Sigmoid colon (tissue), 7 donors: ENCODE measurements around the gene IL17RB. TPM values are rescaled to one million over a fixed set of nuclear protein-coding genes. Genes with fewer than 3 reads are reported as not detected.

Experiments used
- DNase-seq: peaks from one replicate; pipeline ENCODE4 v3.0.0-alpha.2; 2019
- H3K27ac ChIP-seq, 4 donors: fragments of 200-600 bp; sonication (generic); one replicate each; pipeline ENCODE4 v1.5.1; 2016 to 2019; ENCODE audit warnings: mild to moderate bottlenecking in 1 of 4
- H3K27me3 ChIP-seq, 3 donors: fragments of 200-600 bp; sonication (generic); one replicate each; pipeline ENCODE4 v1.5.1; 2019; ENCODE audit warnings: mild to moderate bottlenecking in 1 of 3
- H3K36me3 ChIP-seq, 4 donors: fragments of 200-600 bp; sonication (generic); one replicate each; pipeline ENCODE4 v1.5.1; 2016 to 2019
- H3K4me1 ChIP-seq, 4 donors: fragments of 200-600 bp; sonication (generic); one replicate each; pipeline ENCODE4 v1.5.1; 2017 to 2019
- H3K4me3 ChIP-seq, 4 donors: fragments of 200-600 bp; sonication (generic); one replicate each; pipeline ENCODE4 v1.5.1; 2017 to 2019; ENCODE audit warnings: mild to moderate bottlenecking in 2 of 4, moderate library complexity in 1 of 4
- H3K9me3 ChIP-seq, 4 donors: fragments of 200-600 bp in 3 of 4; sonication (generic) in 3 of 4; one replicate each; pipeline versions ENCODE4 v1.5.1 to v1.6.1; 2013 to 2019
- EP300 ChIP-seq, 4 donors: sonication (generic); formaldehyde crosslinking; IDR thresholded peaks; one replicate each; pipeline ENCODE4 v1.6.1; 2017; ENCODE audit warnings: antibody characterized with exemption in 4 of 4
- POLR2A ChIP-seq, 2 donors: fragments of 450-650 bp; IDR thresholded peaks; one replicate each; pipeline ENCODE4 v1.6.1; 2016; ENCODE audit warnings: antibody characterized with exemption in 2 of 2, mild to moderate bottlenecking in 2 of 2, moderate library complexity in 2 of 2
- POLR2AphosphoS5 ChIP-seq, 4 donors: sonication (generic); formaldehyde crosslinking; IDR thresholded peaks; one replicate each; pipeline ENCODE4 v1.6.1; 2017; ENCODE audit warnings: antibody characterized with exemption in 4 of 4
- WGBS, 2 donors: extraction: QIAGEN DNeasy Blood & Tissue Kit; methylation state at CpG; one replicate each; pipeline ENCODE4 v1.1.7; 2013; 5-methylcytosine and 5-hydroxymethylcytosine counted together
- intact Hi-C: fragments of 100-400 bp; cut with DNase I; formaldehyde crosslinking; loops from one replicate; pipeline ENCODE4 v1.15.1; 2023
- polyA plus RNA-seq, 3 donors: library from polyadenylated mRNA; stranded (reverse); fragments of 200-250 nt; gene quantifications; one replicate each; pipeline ENCODE4 v1.2.3, GENCODE V29; 2013
- total RNA-seq, 4 donors: library from RNA; depleted of rRNA; stranded (reverse); fragments of >200 nt; gene quantifications; one replicate each; pipeline ENCODE4 v1.1.0, GENCODE V29; 2016
- TF ChIP-seq, protein P1 (sequence below), 4 experiments: fragments of 450-650 bp in 3 of 4; fragments of 200-600 bp in 1 of 4; IDR thresholded peaks; one replicate each; pipeline ENCODE4 v1.5.1; 2016 to 2019; ENCODE audit warnings: antibody characterized with exemption in 4 of 4, mild to moderate bottlenecking in 3 of 4, moderate library complexity in 2 of 4
- donor health status: healthy with polysubstance abuse.
- donor health status: Bipolar disorder and iron deficiency.
- donor health status: healthy.

Gene IL17RB
- total and polyA plus RNA-seq, 7 donors: 1.1 to 9.0 (median 2.2) TPM

DNA sequence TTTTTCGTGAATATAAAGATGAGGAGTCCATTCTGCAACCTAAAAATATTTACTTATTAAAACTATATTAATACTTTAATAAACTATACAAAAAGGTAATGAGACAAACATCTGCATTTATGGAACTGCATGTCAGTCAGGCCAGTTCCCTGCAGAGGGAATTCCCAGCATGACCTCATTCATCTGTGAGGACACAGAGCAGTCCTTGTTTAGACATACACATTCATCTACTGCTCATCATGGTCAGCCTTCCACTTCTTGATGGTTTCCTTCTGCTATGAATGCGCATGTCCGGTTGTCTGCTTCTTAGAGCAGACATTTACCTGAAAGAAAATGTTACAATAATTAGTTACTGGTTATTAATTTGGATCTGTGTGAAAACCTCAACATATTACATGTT is 38.9 kb downstream of the IL17RB start:
- no peak overlapping the region for H3K4me3 ChIP-seq
- H3K9me3 ChIP-seq: no peaks in the 10 kb centered on the region
- peaks cover 4 to 52% (median 11%) of the 10 kb centered on the region in 4 donors for H3K36me3 ChIP-seq
- no peak for DNase-seq
- no peaks in the 10 kb centered on the region for H3K27me3 ChIP-seq
- WGBS, 2 donors: 90 to 92% methylated on average over 3 of the region's 3 CpGs
- TF ChIP-seq EP300 (IDR thresholded peaks at IDR 0.05) (no peak), POLR2AphosphoS5 (IDR thresholded peaks at IDR 0.05) (no peak), POLR2A (IDR thresholded peaks at IDR 0.05) (no peak)
- TF ChIP-seq, protein P1, sequence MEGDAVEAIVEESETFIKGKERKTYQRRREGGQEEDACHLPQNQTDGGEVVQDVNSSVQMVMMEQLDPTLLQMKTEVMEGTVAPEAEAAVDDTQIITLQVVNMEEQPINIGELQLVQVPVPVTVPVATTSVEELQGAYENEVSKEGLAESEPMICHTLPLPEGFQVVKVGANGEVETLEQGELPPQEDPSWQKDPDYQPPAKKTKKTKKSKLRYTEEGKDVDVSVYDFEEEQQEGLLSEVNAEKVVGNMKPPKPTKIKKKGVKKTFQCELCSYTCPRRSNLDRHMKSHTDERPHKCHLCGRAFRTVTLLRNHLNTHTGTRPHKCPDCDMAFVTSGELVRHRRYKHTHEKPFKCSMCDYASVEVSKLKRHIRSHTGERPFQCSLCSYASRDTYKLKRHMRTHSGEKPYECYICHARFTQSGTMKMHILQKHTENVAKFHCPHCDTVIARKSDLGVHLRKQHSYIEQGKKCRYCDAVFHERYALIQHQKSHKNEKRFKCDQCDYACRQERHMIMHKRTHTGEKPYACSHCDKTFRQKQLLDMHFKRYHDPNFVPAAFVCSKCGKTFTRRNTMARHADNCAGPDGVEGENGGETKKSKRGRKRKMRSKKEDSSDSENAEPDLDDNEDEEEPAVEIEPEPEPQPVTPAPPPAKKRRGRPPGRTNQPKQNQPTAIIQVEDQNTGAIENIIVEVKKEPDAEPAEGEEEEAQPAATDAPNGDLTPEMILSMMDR (IDR thresholded peaks at IDR 0.05): no peak
- peaks cover 0 to 24% (median 19%) of the 10 kb centered on the region in 4 donors for H3K4me1 ChIP-seq
- intact Hi-C loops: loop anchor here (10.0 kb wide), 1 partner anchor 390 kb away; the partner anchor contains the start of gene CACNA1D
- no peak overlapping the region for H3K27ac ChIP-seq

DNA sequence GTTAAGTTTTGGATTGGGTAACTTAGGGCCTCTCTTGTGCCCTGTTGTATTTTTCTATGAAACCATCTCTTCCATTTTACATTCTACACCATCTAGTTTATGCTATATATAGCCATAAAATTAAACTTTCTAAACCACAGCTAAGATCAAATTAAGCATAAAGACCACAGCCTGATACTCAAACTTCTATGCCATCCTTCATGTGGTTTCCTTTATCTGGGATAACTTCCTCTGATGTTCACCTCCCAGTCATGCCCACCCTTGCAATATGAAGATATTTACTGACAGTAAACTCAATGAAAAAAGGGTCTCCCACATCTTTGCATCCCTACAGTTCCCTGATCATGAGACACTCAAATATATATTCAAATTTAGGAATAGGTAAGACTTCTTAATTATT is 41.1 kb downstream of the IL17RB start:
- TF ChIP-seq POLR2A (IDR thresholded peaks at IDR 0.05): no peak
- TF ChIP-seq POLR2AphosphoS5 (IDR thresholded peaks at IDR 0.05): no peak
- peaks cover 4 to 52% (median 11%) of the 10 kb centered on the region in 4 donors for H3K36me3 ChIP-seq
- intact Hi-C loops: loop anchor here (10.0 kb wide), 1 partner anchor 393 kb away; the partner anchor contains the start of gene CACNA1D

DNA sequence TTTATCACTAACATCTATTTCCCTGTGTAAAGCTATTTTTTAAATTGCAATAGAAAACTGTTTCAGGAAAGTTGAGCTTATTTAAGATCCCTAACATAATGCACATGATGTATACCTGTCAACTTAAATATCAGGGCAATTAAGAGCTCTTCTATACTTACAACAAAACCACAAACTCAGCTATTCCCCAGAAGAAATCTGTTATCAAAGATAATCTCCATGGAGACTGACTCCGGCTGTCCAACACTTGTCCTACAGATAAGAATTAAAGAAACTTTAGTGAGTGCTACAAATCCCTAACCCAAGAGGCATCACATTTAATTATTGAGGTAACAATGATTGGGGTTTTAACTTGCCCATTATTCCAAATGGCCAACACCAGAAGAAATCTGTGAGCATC is 41.9 kb downstream of the IL17RB start:
- Histone ChIP-seq H3K36me3 (peaks cover 4 to 51% (median 11%) of the 10 kb centered on the region in 4 donors), H3K4me1 (peaks cover 0 to 21% (median 19%) of the 10 kb centered on the region in 4 donors), H3K4me3 (no peak overlapping the region), H3K27me3 (no peaks in the 10 kb centered on the region), H3K9me3 (no peaks in the 10 kb centered on the region), H3K27ac (no peak overlapping the region)
- WGBS, 2 donors: 60 to 97% methylated on average over 1 of the region's 1 CpG
- TF ChIP-seq, protein P1 (IDR thresholded peaks at IDR 0.05): no peak
- no peak for TF ChIP-seq POLR2A (IDR thresholded peaks at IDR 0.05)
- TF ChIP-seq POLR2AphosphoS5 (IDR thresholded peaks at IDR 0.05): no peak
- no peak for TF ChIP-seq EP300 (IDR thresholded peaks at IDR 0.05)
- intact Hi-C loops: loop anchor here (10.0 kb wide), 1 partner anchor 393 kb away; the partner anchor contains the start of gene CACNA1D
- DNase-seq: no peak

More for the DNA sequence above, 41.1 kb downstream of the IL17RB start:
- H3K4me1 ChIP-seq: peaks cover 0 to 21% (median 18%) of the 10 kb centered on the region in 4 donors
- no peaks in the 10 kb centered on the region for H3K27me3 ChIP-seq
- DNase-seq: no peak
- H3K9me3 ChIP-seq: no peaks in the 10 kb centered on the region
- H3K4me3 ChIP-seq: no peak overlapping the region
- no peak overlapping the region for H3K27ac ChIP-seq

DNA sequence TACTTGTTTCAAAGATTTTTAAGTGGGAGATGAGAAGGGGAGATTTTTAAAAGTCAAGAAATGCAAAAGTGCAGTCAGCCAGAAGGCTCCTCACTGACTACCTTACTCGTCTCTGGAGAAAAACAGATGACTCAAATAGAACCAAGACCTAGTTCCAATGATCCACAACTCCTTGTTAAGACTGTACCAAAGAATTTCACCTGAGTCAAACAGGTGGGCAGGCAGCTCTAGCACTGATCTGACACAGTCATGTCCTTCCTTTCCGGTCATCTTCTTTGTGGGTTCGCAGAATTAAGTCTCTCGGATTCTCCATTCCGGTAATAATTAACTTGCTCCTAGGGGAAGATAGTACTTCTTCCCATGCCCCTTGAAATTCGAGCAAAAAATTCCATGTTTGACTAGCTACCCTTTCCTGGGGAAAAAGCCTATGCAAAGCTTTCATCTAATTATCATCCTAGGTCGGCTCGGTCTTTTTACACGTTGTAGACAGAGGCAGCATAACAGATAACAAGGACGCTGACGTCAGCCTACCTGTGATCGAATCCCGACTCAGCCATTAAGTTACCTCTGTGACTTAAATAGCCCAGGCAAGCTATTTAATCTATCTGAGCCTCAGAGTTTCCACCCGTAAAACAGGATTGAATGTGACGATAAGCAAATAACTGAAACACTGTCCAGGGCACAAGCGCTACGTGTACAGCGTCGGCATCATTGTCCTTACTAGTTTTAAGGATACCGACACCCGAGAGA is 44.5 kb downstream of the IL17RB start:
- Histone ChIP-seq H3K27me3 (no peaks in the 10 kb centered on the region), H3K4me3 (peak overlapping the region; percentile 69 to 91 (median 81)), H3K27ac (peak overlapping the region; percentile 88 to 97 (median 93)), H3K36me3 (peaks cover 0 to 24% (median 1%) of the 10 kb centered on the region in 4 donors), H3K4me1 (peaks cover 0 to 21% (median 19%) of the 10 kb centered on the region in 4 donors), H3K9me3 (no peaks in the 10 kb centered on the region)
- no peak for DNase-seq
- intact Hi-C loops: loop anchor here (5.0 kb wide), 2 partner anchors 231 to 544 kb away; partner anchors contain the start of genes CACNA2D3 and DCP1A
- TF ChIP-seq POLR2AphosphoS5 (IDR thresholded peaks at IDR 0.05) (no peak), EP300 (IDR thresholded peaks at IDR 0.05) (no peak)
- TF ChIP-seq, protein P1 (IDR thresholded peaks at IDR 0.05): no peak
- 2 to 5% methylated on average over 21 of the region's 21 CpGs for WGBS, 2 donors
